GM12801 (cell line): ENCODE data around the gene NPHS1.

ENCODE experiments used
- TF ChIP-seq, protein P1 (sequence below): IDR thresholded peaks from one replicate; pipeline ENCODE4 v1.5.1; 2011; ENCODE audit warnings: control low read depth; ENCODE audit not compliant: insufficient read length; ENCODE audit errors: extremely low read depth

NPHS1 gene

GRCh38 chr19:35777961-35778360 is 74.3 kb downstream of the NPHS1 start:
- TF ChIP-seq, protein P1, sequence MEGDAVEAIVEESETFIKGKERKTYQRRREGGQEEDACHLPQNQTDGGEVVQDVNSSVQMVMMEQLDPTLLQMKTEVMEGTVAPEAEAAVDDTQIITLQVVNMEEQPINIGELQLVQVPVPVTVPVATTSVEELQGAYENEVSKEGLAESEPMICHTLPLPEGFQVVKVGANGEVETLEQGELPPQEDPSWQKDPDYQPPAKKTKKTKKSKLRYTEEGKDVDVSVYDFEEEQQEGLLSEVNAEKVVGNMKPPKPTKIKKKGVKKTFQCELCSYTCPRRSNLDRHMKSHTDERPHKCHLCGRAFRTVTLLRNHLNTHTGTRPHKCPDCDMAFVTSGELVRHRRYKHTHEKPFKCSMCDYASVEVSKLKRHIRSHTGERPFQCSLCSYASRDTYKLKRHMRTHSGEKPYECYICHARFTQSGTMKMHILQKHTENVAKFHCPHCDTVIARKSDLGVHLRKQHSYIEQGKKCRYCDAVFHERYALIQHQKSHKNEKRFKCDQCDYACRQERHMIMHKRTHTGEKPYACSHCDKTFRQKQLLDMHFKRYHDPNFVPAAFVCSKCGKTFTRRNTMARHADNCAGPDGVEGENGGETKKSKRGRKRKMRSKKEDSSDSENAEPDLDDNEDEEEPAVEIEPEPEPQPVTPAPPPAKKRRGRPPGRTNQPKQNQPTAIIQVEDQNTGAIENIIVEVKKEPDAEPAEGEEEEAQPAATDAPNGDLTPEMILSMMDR = no peak

- TF ChIP-seq, protein P1 = no peak
These were observed 75.0 kb downstream of the NPHS1 start for GRCh38 chr19:35777086-35777841.

DNA sequence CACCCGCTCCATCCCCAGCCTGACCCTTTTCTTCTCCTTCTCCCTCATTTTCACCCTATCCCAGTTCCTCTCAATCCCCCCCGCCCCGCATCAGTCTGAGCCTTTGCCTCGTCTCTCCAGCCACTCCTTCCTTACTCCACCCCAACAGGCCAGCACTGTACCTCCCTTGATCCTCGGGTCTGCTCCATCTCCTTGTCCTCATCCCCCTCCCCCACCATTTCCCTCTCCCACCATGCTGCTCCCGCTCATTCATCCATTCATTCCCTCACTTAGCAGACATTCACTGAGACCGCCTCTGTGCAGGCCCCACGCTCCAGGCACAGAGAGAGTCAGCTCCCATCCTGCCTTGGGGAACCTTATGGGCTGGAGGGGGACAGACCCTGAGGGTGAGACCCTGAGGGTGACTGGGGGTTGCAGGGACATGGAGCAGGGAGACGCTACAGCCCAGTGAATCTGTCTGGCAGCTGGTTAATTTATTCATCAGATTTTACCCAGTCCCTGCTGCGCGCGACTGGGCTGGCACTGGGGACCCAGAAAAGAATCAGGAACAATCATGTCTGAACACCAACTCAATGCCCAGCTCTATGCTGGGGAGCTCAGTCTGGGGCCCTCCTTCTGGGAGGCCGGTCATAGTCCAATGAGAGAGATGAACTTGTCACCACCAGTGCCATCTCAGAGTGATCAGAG is 76.1 kb downstream of the NPHS1 start:
- TF ChIP-seq, protein P1 = no peak
